Thoracic aorta (tissue), 2 donors: ENCODE measurements around the gene SLC22A16. TPM values are rescaled to one million over a fixed set of nuclear protein-coding genes. Genes with fewer than 3 reads are reported as not detected.
A peak's percentile ranks its signal among the peaks of the same experiment; 100 is the strongest.

Source experiments
- ATAC-seq: fragments of 150-250 bp; one replicate; pipeline ENCODE4 v1.8.0; 2017; ENCODE audit warnings: low read depth; ENCODE audit not compliant: insufficient number of reproducible peaks, low FRiP score
- DNase-seq: peaks from one replicate; pipeline ENCODE4 v3.0.0-alpha.2; 2020; ENCODE audit warnings: low spot score
- H3K27ac ChIP-seq, 2 donors: fragments of 200-600 bp; sonication (generic); 1 replicate in 1 of 2; 2 replicates in 1 of 2; pipeline ENCODE4 v1.5.1; 2016; ENCODE audit warnings: mild to moderate bottlenecking in 2 of 2, moderate library complexity in 2 of 2
- H3K27me3 ChIP-seq: fragments of 200-600 bp; sonication (generic); replicated peaks from 2 replicates; pipeline ENCODE4 v1.6.0; 2016; ENCODE audit warnings: mild to moderate bottlenecking; ENCODE audit not compliant: insufficient read depth
- H3K36me3 ChIP-seq: fragments of 200-600 bp; sonication (generic); one replicate; pipeline ENCODE4 v1.5.1; 2016
- H3K4me1 ChIP-seq, 2 donors: fragments of 200-600 bp; sonication (generic); 1 replicate in 1 of 2; 2 replicates in 1 of 2; pipeline versions ENCODE4 v1.5.1 to v1.6.0; 2016; ENCODE audit warnings: low read depth in 2 of 2, mild to moderate bottlenecking in 1 of 2; ENCODE audit not compliant: control insufficient read depth in 1 of 2
- H3K4me3 ChIP-seq: fragments of 200-600 bp; sonication (generic); 2 replicates; pipeline ENCODE4 v1.5.1; 2016; ENCODE audit warnings: mild to moderate bottlenecking
- H3K9me3 ChIP-seq: fragments of 200-600 bp; sonication (generic); 2 replicates; pipeline ENCODE4 v1.5.1; 2016
- total RNA-seq, 2 donors: library from RNA; depleted of rRNA; stranded (reverse); fragments of >200 nt; gene quantifications; one replicate each; pipeline versions ENCODE4 v1.1.0 to v1.2.3, GENCODE V29; 2016
- TF ChIP-seq, protein P1 (sequence below): fragments of 200-600 bp; sonication (generic); IDR thresholded peaks from one replicate; pipeline ENCODE4 v1.5.1; 2019; ENCODE audit warnings: antibody characterized with exemption

SLC22A16 gene
- total RNA-seq, 2 donors from 2014 or later, result 3.8 TPM; not detected in 1

DNA sequence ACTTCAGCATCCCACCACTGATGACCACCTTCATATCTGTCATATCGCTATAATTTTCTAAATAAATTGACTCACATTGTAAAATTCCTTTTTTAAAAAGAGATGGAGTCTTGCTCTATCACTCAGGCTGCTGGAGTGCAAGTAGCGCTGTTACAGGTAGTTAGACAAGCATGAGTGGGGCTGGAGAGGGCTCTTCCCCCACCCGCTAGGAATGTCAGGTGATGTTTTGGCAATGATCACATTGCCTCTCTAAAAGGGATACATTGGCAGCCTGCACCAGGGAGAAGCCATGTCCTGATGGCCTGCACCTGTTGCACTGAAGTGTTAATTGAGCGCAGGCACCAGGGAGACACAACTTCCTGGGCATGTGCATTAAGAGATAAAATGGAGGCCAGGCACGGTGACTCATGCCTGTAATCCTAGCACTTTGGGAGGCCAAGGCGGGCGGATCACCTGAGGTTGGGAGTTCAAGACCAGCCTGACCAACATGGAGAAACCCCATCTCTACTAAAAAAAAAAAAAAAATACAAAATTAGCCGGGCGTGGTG, 16.9 kb upstream of the SLC22A16 start:
- no peak overlapping the region for H3K27ac ChIP-seq
- no peak for ATAC-seq

DNA sequence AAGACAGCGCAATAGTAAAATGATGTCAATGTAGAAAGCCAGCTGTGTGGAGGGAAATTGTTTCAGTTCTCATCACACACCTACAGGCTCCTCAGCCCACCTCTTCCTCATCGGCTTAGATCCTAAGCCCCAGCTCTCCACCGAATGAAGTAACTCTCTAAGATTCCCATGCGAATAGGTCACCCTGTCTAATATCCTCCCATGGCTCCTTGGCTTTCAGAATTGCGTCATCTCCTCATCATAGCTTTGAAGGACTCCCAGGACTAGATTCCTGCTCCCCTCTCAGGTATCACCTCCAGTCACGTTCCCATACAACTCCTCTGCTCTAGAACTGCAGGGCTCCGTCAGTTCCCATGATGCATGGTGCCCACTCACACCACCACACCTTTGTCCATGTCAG, 16.2 kb upstream of the SLC22A16 start:
- Histone ChIP-seq H3K27me3 (no peaks in the 10 kb centered on the region), H3K4me1 (peaks cover 0 to 7% of the 10 kb centered on the region in 2 donors), H3K4me3 (no peak overlapping the region), H3K36me3 (no peaks in the 10 kb centered on the region), H3K27ac (no peak overlapping the region), H3K9me3 (no peaks in the 10 kb centered on the region)
- ATAC-seq, result no peak
- TF ChIP-seq, protein P1, sequence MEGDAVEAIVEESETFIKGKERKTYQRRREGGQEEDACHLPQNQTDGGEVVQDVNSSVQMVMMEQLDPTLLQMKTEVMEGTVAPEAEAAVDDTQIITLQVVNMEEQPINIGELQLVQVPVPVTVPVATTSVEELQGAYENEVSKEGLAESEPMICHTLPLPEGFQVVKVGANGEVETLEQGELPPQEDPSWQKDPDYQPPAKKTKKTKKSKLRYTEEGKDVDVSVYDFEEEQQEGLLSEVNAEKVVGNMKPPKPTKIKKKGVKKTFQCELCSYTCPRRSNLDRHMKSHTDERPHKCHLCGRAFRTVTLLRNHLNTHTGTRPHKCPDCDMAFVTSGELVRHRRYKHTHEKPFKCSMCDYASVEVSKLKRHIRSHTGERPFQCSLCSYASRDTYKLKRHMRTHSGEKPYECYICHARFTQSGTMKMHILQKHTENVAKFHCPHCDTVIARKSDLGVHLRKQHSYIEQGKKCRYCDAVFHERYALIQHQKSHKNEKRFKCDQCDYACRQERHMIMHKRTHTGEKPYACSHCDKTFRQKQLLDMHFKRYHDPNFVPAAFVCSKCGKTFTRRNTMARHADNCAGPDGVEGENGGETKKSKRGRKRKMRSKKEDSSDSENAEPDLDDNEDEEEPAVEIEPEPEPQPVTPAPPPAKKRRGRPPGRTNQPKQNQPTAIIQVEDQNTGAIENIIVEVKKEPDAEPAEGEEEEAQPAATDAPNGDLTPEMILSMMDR, result no peak
- DNase-seq, result no peak

More for the DNA sequence above, 16.9 kb upstream of the SLC22A16 start:
- peaks cover 0 to 7% of the 10 kb centered on the region in 2 donors for H3K4me1 ChIP-seq
- TF ChIP-seq, protein P1, result no peak
- H3K9me3 ChIP-seq, result no peaks in the 10 kb centered on the region
- H3K4me3 ChIP-seq, result no peak overlapping the region
- H3K36me3 ChIP-seq, result no peaks in the 10 kb centered on the region
- no peaks in the 10 kb centered on the region for H3K27me3 ChIP-seq
- DNase-seq, result no peak

DNA sequence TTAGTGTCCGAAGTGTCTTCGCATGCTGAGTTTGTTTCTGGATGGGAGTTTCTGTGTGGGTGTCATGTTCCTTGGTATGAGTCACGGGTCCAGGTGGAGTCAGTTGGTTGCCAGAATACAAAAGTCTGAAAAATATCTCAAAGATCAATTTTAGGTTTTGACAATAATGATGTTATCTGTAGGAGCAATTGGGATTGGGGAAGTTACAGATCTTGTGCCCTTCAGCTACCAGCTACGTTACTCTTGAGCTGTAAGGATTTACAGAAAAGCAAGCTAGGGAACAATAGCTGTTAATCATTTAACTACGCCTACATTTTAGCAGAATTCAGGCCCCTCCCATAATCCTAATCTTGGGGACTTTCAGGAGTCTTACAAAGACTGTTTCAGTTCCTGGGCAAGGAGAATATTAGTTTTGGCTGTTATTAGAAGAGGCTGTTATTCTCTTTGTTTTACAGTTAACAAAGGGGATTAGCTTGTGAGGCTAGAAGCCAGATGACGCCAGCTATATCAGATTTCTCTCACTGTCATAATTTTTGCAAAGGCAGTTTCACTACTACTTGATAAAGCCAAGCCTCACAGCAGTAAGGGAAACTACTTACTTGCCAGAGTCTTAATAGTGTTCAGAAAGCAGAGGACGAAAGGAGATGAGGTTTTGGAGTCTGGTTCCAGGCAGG, 15.4 kb upstream of the SLC22A16 start:
- peak overlapping the region; percentile 5 for H3K4me3 ChIP-seq
- TF ChIP-seq, protein P1, result no peak
- H3K27me3 ChIP-seq, result no peaks in the 10 kb centered on the region
- no peak for ATAC-seq
- H3K36me3 ChIP-seq, result no peaks in the 10 kb centered on the region
- no peak for DNase-seq
- peaks cover 0 to 7% of the 10 kb centered on the region in 2 donors for H3K4me1 ChIP-seq
- no peaks in the 10 kb centered on the region for H3K9me3 ChIP-seq
- H3K27ac ChIP-seq, result no peak overlapping the region

DNA sequence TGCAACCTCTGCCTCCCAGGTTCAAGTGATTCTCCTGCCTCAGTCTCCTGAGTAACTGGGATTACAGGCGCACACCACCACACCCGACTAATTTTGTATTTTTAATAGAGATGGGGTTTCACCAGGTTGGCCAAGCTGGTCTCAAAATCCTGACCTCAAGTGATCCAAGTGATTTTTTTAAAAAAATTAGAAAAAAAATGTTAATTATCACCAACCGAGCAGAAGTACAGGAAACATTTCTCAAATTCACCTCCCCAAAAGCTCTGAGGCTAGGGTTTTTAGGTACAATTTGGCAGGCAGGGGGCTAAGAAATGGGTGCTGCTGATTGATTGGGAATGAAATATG, 14.9 kb upstream of the SLC22A16 start:
- ATAC-seq, result no peak
- H3K9me3 ChIP-seq, result no peaks in the 10 kb centered on the region
- no peak for DNase-seq
- peaks cover 0 to 7% of the 10 kb centered on the region in 2 donors for H3K4me1 ChIP-seq
- no peak overlapping the region for H3K27ac ChIP-seq
- no peak overlapping the region for H3K4me3 ChIP-seq
- TF ChIP-seq, protein P1, result no peak
- no peaks in the 10 kb centered on the region for H3K36me3 ChIP-seq
- H3K27me3 ChIP-seq, result no peaks in the 10 kb centered on the region

DNA sequence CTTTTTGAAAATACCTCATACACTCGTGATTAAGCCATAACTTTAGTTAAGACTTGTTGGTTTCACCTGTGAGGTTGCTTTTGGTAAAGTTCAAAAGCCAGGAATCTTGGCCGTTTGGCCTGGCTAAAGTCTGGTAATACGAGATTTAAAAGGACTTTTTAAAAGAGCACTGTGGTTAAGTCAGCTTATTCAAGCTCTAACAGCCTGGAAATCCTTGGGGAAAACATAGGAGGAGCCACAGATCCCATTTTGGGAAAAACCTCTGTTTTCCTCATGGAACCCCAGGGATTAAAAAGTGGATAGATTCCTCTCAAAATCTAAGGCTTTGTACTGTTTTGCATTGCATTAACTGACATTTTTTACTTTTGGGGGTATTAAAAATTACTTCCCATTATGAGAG, 13.7 kb upstream of the SLC22A16 start:
- H3K27me3 ChIP-seq, result no peaks in the 10 kb centered on the region
- no peaks in the 10 kb centered on the region for H3K9me3 ChIP-seq
- ATAC-seq (no peak), DNase-seq (no peak)
- TF ChIP-seq, protein P1, result no peak
- no peaks in the 10 kb centered on the region for H3K36me3 ChIP-seq
- H3K27ac ChIP-seq, result no peak overlapping the region
- H3K4me3 ChIP-seq, result no peak overlapping the region
- peaks cover 0 to 7% of the 10 kb centered on the region in 2 donors for H3K4me1 ChIP-seq
